ENCODE measurements around the gene MAN2A2. TPM values are rescaled to one million over a fixed set of nuclear protein-coding genes. Genes with fewer than 3 reads are reported as not detected.

MAN2A2 gene
- total RNA-seq, 1 donor from 2014 or later = 70.0 TPM

DNA sequence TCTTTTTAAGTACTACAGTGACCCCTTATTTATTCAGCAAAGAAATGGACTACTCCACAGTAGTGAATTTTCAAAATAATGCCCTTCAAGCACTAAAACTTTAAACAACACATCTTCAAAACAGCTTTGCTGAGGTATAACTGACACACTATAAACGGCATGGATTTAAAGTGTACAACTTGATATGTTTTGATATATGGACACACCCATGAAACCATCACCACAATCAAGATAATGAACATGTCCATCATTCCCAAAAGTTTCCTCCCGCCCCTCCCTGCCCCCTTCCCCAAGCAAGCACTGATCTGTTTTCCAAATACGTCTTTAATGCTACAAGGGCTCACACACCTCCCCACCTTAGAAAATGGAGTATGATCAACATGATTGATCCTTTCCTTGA, 36.3 kb upstream of the MAN2A2 start:
- Mint-ChIP-seq H3K27me3 (ENCODE audit: unreplicated experiment) (no peaks in the 10 kb centered on the region), H3K36me3 (ENCODE audit: unreplicated experiment) (no peaks in the 10 kb centered on the region), H3K27ac (ENCODE audit: unreplicated experiment) (no peak overlapping the region), H3K9me3 (ENCODE audit: unreplicated experiment) (no peaks in the 10 kb centered on the region), H3K4me3 (ENCODE audit: unreplicated experiment) (no peak overlapping the region), H3K4me1 (ENCODE audit: unreplicated experiment) (peaks cover 52% of the 10 kb centered on the region)
- no peak for DNase-seq (ENCODE audit: extremely low spot score, unreplicated experiment)
- TF ChIP-seq, protein P1, sequence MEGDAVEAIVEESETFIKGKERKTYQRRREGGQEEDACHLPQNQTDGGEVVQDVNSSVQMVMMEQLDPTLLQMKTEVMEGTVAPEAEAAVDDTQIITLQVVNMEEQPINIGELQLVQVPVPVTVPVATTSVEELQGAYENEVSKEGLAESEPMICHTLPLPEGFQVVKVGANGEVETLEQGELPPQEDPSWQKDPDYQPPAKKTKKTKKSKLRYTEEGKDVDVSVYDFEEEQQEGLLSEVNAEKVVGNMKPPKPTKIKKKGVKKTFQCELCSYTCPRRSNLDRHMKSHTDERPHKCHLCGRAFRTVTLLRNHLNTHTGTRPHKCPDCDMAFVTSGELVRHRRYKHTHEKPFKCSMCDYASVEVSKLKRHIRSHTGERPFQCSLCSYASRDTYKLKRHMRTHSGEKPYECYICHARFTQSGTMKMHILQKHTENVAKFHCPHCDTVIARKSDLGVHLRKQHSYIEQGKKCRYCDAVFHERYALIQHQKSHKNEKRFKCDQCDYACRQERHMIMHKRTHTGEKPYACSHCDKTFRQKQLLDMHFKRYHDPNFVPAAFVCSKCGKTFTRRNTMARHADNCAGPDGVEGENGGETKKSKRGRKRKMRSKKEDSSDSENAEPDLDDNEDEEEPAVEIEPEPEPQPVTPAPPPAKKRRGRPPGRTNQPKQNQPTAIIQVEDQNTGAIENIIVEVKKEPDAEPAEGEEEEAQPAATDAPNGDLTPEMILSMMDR (IDR thresholded peaks at IDR 0.05) = no peak

GRCh38 chr15:90868261-90868689, 34.8 kb upstream of the MAN2A2 start, which contains the start of gene FURIN:
Gene FURIN, plus strand, starts transcription at chr15:90868588. Its CDS starts 7,153 bp downstream, at chr15:90875741.
- Mint-ChIP-seq H3K27me3 (ENCODE audit: unreplicated experiment) (no peaks in the 10 kb centered on the region), H3K9me3 (ENCODE audit: unreplicated experiment) (no peaks in the 10 kb centered on the region), H3K27ac (ENCODE audit: unreplicated experiment) (peak within 1 kb of the TSS; percentile 96), H3K36me3 (ENCODE audit: unreplicated experiment) (no peaks in the 10 kb centered on the region), H3K4me3 (ENCODE audit: unreplicated experiment) (peak within 1 kb of the TSS; percentile 82), H3K4me1 (ENCODE audit: unreplicated experiment) (peaks cover 60% of the 10 kb centered on the region)
- DNase-seq (ENCODE audit: extremely low spot score, unreplicated experiment) = no peak
- TF ChIP-seq, protein P1 (IDR thresholded peaks at IDR 0.05) = no peak

GRCh38 chr15:90869140-90869541, 34.0 kb upstream of the MAN2A2 start:
- Mint-ChIP-seq H3K27ac (ENCODE audit: unreplicated experiment) (peak overlapping the region; percentile 96), H3K36me3 (ENCODE audit: unreplicated experiment) (no peaks in the 10 kb centered on the region), H3K27me3 (ENCODE audit: unreplicated experiment) (no peaks in the 10 kb centered on the region), H3K4me3 (ENCODE audit: unreplicated experiment) (no peak overlapping the region), H3K9me3 (ENCODE audit: unreplicated experiment) (no peaks in the 10 kb centered on the region), H3K4me1 (ENCODE audit: unreplicated experiment) (peaks cover 61% of the 10 kb centered on the region)
- no peak for DNase-seq (ENCODE audit: extremely low spot score, unreplicated experiment)
- TF ChIP-seq, protein P1 (IDR thresholded peaks at IDR 0.05) = no peak

DNA sequence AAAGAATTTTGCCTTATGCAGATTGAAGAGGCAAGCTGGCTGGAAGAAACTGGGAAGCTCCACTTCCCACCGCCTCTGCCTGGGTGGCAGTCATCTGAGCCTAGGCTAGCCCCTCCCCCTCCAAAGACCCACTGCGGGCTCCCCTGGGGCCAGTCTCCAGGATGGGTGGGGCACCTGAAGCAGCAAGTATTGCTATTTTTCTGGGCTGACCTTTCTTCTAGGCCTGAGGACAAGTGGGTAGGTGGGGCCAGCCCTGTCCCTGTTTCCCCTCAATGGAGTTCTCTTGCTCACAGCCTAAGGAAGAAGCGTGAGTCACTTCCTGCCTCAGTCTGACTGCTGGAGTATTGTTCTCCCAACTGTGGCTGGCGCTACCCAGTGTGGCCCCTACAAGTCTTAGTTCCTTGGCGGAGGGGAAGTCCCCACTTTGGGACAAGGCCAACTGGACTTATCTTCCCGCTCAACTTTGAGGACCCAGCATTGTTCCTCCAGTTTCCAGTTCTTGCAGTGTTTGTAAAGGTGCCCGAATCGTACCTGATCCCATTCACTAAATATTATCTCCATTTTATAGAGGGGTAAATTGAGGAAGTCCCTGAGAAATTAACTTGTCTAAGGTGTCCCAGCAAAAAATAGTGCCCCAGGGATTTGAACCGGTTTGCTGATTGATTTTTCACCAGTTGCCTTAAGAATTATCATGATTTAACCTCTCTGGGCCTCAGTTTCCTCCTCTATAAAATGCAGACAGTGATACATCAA, 33.3 kb upstream of the MAN2A2 start:
- peak overlapping the region; percentile 82 for H3K4me3 Mint-ChIP-seq (ENCODE audit: unreplicated experiment)
- no peaks in the 10 kb centered on the region for H3K27me3 Mint-ChIP-seq (ENCODE audit: unreplicated experiment)
- TF ChIP-seq, protein P1 (IDR thresholded peaks at IDR 0.05) = no peak
- peak overlapping the region; percentile 96 for H3K27ac Mint-ChIP-seq (ENCODE audit: unreplicated experiment)
- H3K36me3 Mint-ChIP-seq (ENCODE audit: unreplicated experiment) = no peaks in the 10 kb centered on the region
- H3K4me1 Mint-ChIP-seq (ENCODE audit: unreplicated experiment) = peaks cover 66% of the 10 kb centered on the region
- DNase-seq (ENCODE audit: extremely low spot score, unreplicated experiment) = peak; percentile 95
- no peaks in the 10 kb centered on the region for H3K9me3 Mint-ChIP-seq (ENCODE audit: unreplicated experiment)

GRCh38 chr15:90870354-90871138, 32.6 kb upstream of the MAN2A2 start:
- peak overlapping the region; percentile 96 for H3K27ac Mint-ChIP-seq (ENCODE audit: unreplicated experiment)
- peaks cover 67% of the 10 kb centered on the region for H3K4me1 Mint-ChIP-seq (ENCODE audit: unreplicated experiment)
- peak overlapping the region; percentile 82 for H3K4me3 Mint-ChIP-seq (ENCODE audit: unreplicated experiment)
- no peaks in the 10 kb centered on the region for H3K36me3 Mint-ChIP-seq (ENCODE audit: unreplicated experiment)
- no peak for DNase-seq (ENCODE audit: extremely low spot score, unreplicated experiment)
- TF ChIP-seq, protein P1 (IDR thresholded peaks at IDR 0.05) = no peak
- no peaks in the 10 kb centered on the region for H3K9me3 Mint-ChIP-seq (ENCODE audit: unreplicated experiment)
- H3K27me3 Mint-ChIP-seq (ENCODE audit: unreplicated experiment) = no peaks in the 10 kb centered on the region

Measured in osteocyte (in vitro differentiated cells).